ENCODE measurements around the gene SHOX. TPM values are rescaled to one million over a fixed set of nuclear protein-coding genes. Genes with fewer than 3 reads are reported as not detected.

The SHOX gene
- polyA plus RNA-seq, 1 donor (not counting 4 experiments of a cell fraction or from before 2014, with no cell fraction given): not detected

DNA sequence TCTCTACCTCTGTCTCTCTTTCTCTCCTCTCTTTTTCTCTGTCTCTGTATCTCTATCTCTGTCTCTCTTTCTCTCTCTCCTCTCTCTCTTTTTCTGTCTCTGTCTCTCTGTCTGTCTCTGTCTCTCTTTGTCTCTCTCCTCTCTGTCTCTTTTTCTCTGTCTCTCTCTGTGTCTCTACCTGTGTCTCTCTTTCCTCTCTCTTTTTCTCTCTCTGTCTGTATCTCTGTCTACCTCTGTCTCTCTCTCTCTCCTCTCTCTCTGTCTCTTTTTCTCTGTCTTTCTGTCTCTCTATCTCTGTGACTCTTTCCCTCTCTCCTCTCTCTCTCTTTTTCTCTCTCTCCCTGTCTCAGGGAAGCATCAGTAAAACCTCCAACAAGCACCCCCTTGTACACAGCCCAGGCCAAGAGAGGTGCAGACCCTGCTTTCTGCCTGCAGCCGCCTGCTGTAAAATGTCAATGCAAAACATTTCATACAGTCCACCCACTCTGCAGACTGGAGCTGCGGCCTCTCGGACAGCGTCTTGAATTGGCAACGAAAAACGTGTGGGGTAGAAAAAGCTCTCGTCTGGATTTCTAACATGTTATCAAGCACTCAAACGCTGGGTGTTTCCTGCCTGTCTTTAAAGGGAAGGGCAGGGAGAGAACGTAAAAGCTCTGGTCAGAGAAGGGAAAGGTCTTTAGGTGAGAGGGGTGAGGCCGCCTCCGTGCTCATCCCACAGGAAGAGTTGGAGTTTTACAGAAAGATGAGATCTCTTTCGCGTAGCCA lies 3.7 kb upstream of the SHOX start:
- Histone ChIP-seq H3K79me2 (ENCODE audit: control insufficient read depth, insufficient read depth, low read length) (no peaks in the 10 kb centered on the region), H3K9ac (ENCODE audit: control insufficient read depth, extremely low read depth, insufficient read depth, low read length) (no peak overlapping the region), H3K27ac (ENCODE audit: control insufficient read depth, insufficient read depth, low read length) (no peak overlapping the region), H3K9me3 (ENCODE audit: control insufficient read depth, low read depth, low read length) (no peaks in the 10 kb centered on the region), H4K20me1 (ENCODE audit: control insufficient read depth, extremely low read depth, insufficient read depth, low read length) (no peaks in the 10 kb centered on the region), H3K4me2 (ENCODE audit: control insufficient read depth, extremely low read depth, insufficient read depth, low read depth, low read length) (no peak overlapping the region), H3K4me1 (ENCODE audit: control insufficient read depth, extremely low read depth, insufficient read depth, low read length) (no peaks in the 10 kb centered on the region), H3K36me3 (ENCODE audit: control insufficient read depth in 2 of 2, extremely low read depth in 1 of 2, insufficient read depth in 2 of 2, low read length in 2 of 2) (no peaks in the 10 kb centered on the region), H3K9me1 (ENCODE audit: control insufficient read depth, extremely low read depth, insufficient read depth, low read length) (no peaks in the 10 kb centered on the region), H2AFZ (ENCODE audit: control insufficient read depth, low read length) (no peak overlapping the region), H3K27me3 (ENCODE audit: control insufficient read depth, extremely low read depth, insufficient read depth, low read length) (peaks cover 51% of the 10 kb centered on the region), H3K4me3 (ENCODE audit: control insufficient read depth in 2 of 3, extremely low read depth in 1 of 3, insufficient read depth in 2 of 3, low read depth in 1 of 3, low read length in 3 of 3) (no peak overlapping the region)
- TF ChIP-seq, protein P1, sequence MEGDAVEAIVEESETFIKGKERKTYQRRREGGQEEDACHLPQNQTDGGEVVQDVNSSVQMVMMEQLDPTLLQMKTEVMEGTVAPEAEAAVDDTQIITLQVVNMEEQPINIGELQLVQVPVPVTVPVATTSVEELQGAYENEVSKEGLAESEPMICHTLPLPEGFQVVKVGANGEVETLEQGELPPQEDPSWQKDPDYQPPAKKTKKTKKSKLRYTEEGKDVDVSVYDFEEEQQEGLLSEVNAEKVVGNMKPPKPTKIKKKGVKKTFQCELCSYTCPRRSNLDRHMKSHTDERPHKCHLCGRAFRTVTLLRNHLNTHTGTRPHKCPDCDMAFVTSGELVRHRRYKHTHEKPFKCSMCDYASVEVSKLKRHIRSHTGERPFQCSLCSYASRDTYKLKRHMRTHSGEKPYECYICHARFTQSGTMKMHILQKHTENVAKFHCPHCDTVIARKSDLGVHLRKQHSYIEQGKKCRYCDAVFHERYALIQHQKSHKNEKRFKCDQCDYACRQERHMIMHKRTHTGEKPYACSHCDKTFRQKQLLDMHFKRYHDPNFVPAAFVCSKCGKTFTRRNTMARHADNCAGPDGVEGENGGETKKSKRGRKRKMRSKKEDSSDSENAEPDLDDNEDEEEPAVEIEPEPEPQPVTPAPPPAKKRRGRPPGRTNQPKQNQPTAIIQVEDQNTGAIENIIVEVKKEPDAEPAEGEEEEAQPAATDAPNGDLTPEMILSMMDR (optimal IDR thresholded peaks at IDR 0.05 in 1 of 3, IDR thresholded peaks at IDR 0.05 in 1 of 3, conservative IDR thresholded peaks at IDR 0.05 in 1 of 3; ENCODE audit: extremely low read depth in 1 of 3, insufficient read depth in 2 of 3, low read length in 3 of 3): no peak
- no peak for TF ChIP-seq EZH2 (IDR thresholded peaks at IDR 0.05; ENCODE audit: low read length)
- DNase-seq (ENCODE audit: low read depth, low spot score) (no peak), FAIRE-seq (no peak)
- dilution Hi-C loops (cut with MboI; ENCODE audit: extremely low pct_ligation_motif_present, low sequenced_read_pairs): no loop called here

DNA sequence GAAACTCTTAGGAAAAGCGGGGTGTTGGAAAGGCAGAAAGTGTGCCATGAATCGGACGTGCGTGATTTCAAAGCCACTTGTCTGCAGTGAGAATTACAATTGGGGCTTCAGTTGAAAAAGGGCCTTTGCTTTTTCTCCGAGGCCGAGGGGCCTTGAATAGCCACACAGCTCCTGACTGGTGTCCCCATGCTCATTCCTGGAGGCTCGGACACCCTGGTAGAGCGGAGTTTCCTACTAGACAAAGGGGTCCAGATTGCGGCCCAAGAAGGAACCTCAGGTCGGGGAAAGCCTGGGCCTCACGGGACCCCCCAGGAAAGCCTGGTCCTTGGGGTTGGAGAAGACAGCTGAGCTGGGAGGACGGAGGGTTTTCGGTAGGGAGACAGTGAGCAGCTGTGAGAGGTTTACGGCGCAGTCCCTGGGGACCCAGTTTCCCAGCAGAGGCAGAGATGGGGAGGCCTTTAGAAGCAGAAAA lies 3.0 kb upstream of the SHOX start:
- dilution Hi-C loops (cut with MboI; ENCODE audit: extremely low pct_ligation_motif_present, low sequenced_read_pairs): no loop called here
- FAIRE-seq: no peak

More for the DNA sequence above, 3.0 kb upstream of the SHOX start:
- H3K9ac ChIP-seq (ENCODE audit: control insufficient read depth, extremely low read depth, insufficient read depth, low read length): no peak overlapping the region
- no peaks in the 10 kb centered on the region for H4K20me1 ChIP-seq (ENCODE audit: control insufficient read depth, extremely low read depth, insufficient read depth, low read length)
- no peak overlapping the region for H3K4me2 ChIP-seq (ENCODE audit: control insufficient read depth, extremely low read depth, insufficient read depth, low read depth, low read length)
- no peak for DNase-seq (ENCODE audit: low read depth, low spot score)
- no peak for TF ChIP-seq EZH2 (IDR thresholded peaks at IDR 0.05; ENCODE audit: low read length)
- TF ChIP-seq, protein P1 (optimal IDR thresholded peaks at IDR 0.05 in 1 of 3, IDR thresholded peaks at IDR 0.05 in 1 of 3, conservative IDR thresholded peaks at IDR 0.05 in 1 of 3; ENCODE audit: extremely low read depth in 1 of 3, insufficient read depth in 2 of 3, low read length in 3 of 3): no peak
- H3K27ac ChIP-seq (ENCODE audit: control insufficient read depth, insufficient read depth, low read length): no peak overlapping the region
- H3K27me3 ChIP-seq (ENCODE audit: control insufficient read depth, extremely low read depth, insufficient read depth, low read length): peaks cover 57% of the 10 kb centered on the region
- no peaks in the 10 kb centered on the region for H3K36me3 ChIP-seq (ENCODE audit: control insufficient read depth in 2 of 2, extremely low read depth in 1 of 2, insufficient read depth in 2 of 2, low read length in 2 of 2)
- H3K4me1 ChIP-seq (ENCODE audit: control insufficient read depth, extremely low read depth, insufficient read depth, low read length): no peaks in the 10 kb centered on the region
- H3K79me2 ChIP-seq (ENCODE audit: control insufficient read depth, insufficient read depth, low read length): no peaks in the 10 kb centered on the region
- H2AFZ ChIP-seq (ENCODE audit: control insufficient read depth, low read length): no peak overlapping the region
- no peaks in the 10 kb centered on the region for H3K9me1 ChIP-seq (ENCODE audit: control insufficient read depth, extremely low read depth, insufficient read depth, low read length)
- no peaks in the 10 kb centered on the region for H3K9me3 ChIP-seq (ENCODE audit: control insufficient read depth, low read depth, low read length)
- no peak overlapping the region for H3K4me3 ChIP-seq (ENCODE audit: control insufficient read depth in 2 of 3, extremely low read depth in 1 of 3, insufficient read depth in 2 of 3, low read depth in 1 of 3, low read length in 3 of 3)

Measured in keratinocyte (primary cell).